AG04450 (cell line): ENCODE measurements around the gene ADTRP. TPM values are rescaled to one million over a fixed set of nuclear protein-coding genes. Genes with fewer than 3 reads are reported as not detected.
A peak's percentile ranks its signal among the peaks of the same experiment; 100 is the strongest.

Experiments
- CTCF ChIA-PET: fragments of 300-600, 350-600 bp; formaldehyde crosslinking; extraction: SDS; loops from one replicate; lab custom pipeline; 2022; ENCODE audit warnings: antibody characterized with exemption, inconsistent platforms; lab: Charles Lee
- POLR2A ChIA-PET: fragments of 350-600 bp; formaldehyde crosslinking; extraction: SDS; loops from one replicate; lab custom pipeline; 2021; ENCODE audit warnings: antibody characterized with exemption, inconsistent platforms; lab: Yijun Ruan, JAX
- DNase-seq: peaks from one replicate; pipeline ENCODE4 v3.0.0-alpha.2; 2011; ENCODE audit warnings: low read depth, low spot score
- H3K27ac ChIP-seq: one replicate; pipeline ENCODE4 v1.5.1; 2012; ENCODE audit warnings: low read depth, low read length, control low read depth
- H3K27me3 ChIP-seq: one replicate; pipeline ENCODE4 v1.6.0; 2012; ENCODE audit warnings: low read length; ENCODE audit not compliant: control insufficient read depth, insufficient read depth
- H3K4me3 ChIP-seq: 2 replicates; pipeline ENCODE4 v1.5.1; 2011; ENCODE audit warnings: mild to moderate bottlenecking, low read depth, low read length, control low read depth
- H3K9me3 ChIP-seq: 2 replicates; pipeline ENCODE4 v1.5.1; 2012; ENCODE audit warnings: low read length; ENCODE audit not compliant: control insufficient read depth, insufficient read depth
- CTCF ChIP-seq: IDR thresholded peaks from 2 replicates; pipeline ENCODE4 v1.5.1; 2011; ENCODE audit warnings: low read depth, low read length, control low read depth, inconsistent platforms
- polyA plus RNA-seq: library from polyadenylated mRNA; depleted of rRNA; stranded (reverse); fragments of >200 nt; gene quantifications from 2 replicates; pipeline ENCODE4 v1.2.3, GENCODE V29; 2011

Gene ADTRP
- polyA plus RNA-seq, 1 experiment = 0.33 TPM

DNA sequence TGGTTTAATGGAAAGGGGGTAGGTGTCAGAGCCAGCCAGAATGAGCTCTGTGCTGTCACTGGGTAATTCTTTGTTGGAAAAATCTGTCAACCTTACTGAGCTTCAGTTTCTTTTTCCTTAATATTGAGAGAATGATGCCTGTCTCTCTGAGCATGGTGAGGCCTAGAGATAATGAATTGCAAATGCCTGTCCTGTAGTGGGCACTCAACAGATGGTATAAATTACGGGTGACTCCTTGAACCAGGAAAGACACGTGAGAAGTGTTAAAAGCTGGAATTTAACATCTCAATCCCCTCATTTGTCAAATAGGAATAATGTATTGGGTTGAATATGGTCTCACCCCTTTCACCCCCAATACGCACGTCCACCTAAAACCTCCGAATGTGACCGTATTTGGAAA lies 74.9 kb downstream of the ADTRP start:
- DNase-seq = no peak
- TF ChIP-seq CTCF = no peak
- ChIA-PET CTCF (no interaction called here), POLR2A (no interaction called here)
- Histone ChIP-seq H3K27ac (no peak overlapping the region), H3K4me3 (no peak overlapping the region), H3K9me3 (no peaks in the 10 kb centered on the region), H3K27me3 (no peaks in the 10 kb centered on the region)

DNA sequence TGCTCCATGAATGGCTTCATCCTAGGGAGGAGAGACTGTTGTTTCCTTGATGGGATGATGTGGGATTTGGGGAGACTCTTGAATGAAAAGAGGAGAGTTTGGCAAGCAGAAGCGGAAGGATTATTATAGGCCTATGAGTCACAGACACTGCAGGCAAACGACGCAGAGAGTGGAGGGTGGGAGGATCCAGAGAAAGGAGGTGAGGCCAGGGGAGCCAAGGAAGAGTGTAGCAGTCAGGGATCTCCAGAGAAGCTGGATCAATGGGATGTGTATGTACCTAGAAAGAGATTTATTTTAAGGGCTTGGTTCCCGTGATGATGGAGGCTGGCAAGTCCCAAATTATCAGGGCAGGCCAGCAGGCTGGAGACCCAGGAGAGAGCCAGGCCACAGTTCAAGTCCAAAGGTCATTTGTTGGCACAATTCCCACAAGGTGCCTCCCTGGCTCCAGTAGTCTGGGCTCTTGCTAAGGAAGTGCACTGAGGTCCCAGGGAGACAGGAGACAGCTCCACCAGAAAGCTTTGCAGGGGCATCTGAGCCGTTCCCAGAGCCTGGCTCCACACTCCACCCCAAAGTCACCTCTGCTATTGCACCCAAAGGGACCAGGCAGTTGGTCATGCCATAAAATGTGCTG lies 76.0 kb downstream of the ADTRP start:
- no peak for DNase-seq
- TF ChIP-seq CTCF = no peak
- H3K9me3 ChIP-seq = no peaks in the 10 kb centered on the region
- no peaks in the 10 kb centered on the region for H3K27me3 ChIP-seq
- POLR2A ChIA-PET = no interaction called here
- CTCF ChIA-PET = no interaction called here
- H3K4me3 ChIP-seq = no peak overlapping the region
- H3K27ac ChIP-seq = no peak overlapping the region

DNA sequence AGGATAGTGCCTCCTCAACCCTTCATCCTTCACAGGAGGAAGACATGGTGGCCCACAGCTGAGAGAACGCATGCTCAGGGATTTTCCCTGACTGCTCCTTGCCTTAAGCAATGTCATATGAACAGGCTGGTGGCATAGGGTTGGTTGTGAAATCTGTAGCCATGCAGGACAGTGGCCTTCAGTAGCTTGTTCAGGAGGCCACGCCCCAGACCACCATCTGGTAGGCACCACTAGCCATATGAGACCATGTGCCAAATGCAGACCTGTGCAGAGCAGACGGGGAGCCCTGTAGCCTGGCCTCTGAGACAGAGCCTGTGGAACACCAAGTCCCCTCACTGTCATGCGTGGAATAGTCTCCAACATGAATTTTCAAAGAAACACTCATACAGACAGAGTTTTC lies 76.5 kb downstream of the ADTRP start:
- no peak for TF ChIP-seq CTCF
- H3K27me3 ChIP-seq = no peaks in the 10 kb centered on the region
- DNase-seq = no peak
- H3K4me3 ChIP-seq = no peak overlapping the region
- no peak overlapping the region for H3K27ac ChIP-seq
- no peaks in the 10 kb centered on the region for H3K9me3 ChIP-seq
- CTCF ChIA-PET = interaction anchor here (0.8 to 1.5 kb wide), 2 partner anchors 9 to 18 kb away, joined by 3 to 6 read pairs; no protein-coding TSS in a partner anchor
- POLR2A ChIA-PET = no interaction called here

- Histone ChIP-seq H3K27ac (no peak overlapping the region), H3K9me3 (no peaks in the 10 kb centered on the region), H3K4me3 (no peak overlapping the region), H3K27me3 (no peaks in the 10 kb centered on the region)
- DNase-seq = no peak
- ChIA-PET POLR2A (no interaction called here), CTCF (interaction anchor here (0.8 to 1.5 kb wide), 4 partner anchors 9 to 587 kb away, joined by 3 to 6 read pairs (median 3); no protein-coding TSS in a partner anchor)
- TF ChIP-seq CTCF = no peak
Measured at GRCh38 chr6:11701573-11701972, 77.0 kb downstream of the ADTRP start.

GRCh38 chr6:11700118-11700718 lies 78.4 kb downstream of the ADTRP start:
- H3K27ac ChIP-seq = no peak overlapping the region
- no peaks in the 10 kb centered on the region for H3K9me3 ChIP-seq
- peak; percentile 61 for TF ChIP-seq CTCF
- no peak for DNase-seq
- no peak overlapping the region for H3K4me3 ChIP-seq
- ChIA-PET POLR2A (no interaction called here), CTCF (interaction anchor here (0.9 to 2.2 kb wide), 3 partner anchors 314 to 590 kb away, joined by 3 to 6 read pairs (median 5); partner anchors contain the start of gene EDN1)
- no peaks in the 10 kb centered on the region for H3K27me3 ChIP-seq
